Measurements from ENCODE around the gene CLIC4.

GRCh38 chr1:24709791-24710441 lies 35.3 kb upstream of the CLIC4 start:
- TF ChIP-seq POLR2A (IDR thresholded peaks at IDR 0.05): no peak
- no peak for TF ChIP-seq CTCF (IDR thresholded peaks at IDR 0.05 in 4 of 5, conservative IDR thresholded peaks at IDR 0.05 in 1 of 5)
